Stimulated activated CD4-positive, alpha-beta T cell treated with anti-CD3 and anti-CD28 coated beads, Interleukin-15, amount 100 ng/mL, for 1 hour (primary cell): Measurements from ENCODE around the gene MBP.

ENCODE experiments used
- DNase-seq, 2 donors: peaks; one replicate each; pipeline ENCODE4 v3.0.0-alpha.2; 2020; ENCODE audit warnings: low read depth in 1 of 2, low spot score in 1 of 2

Gene MBP

DNA sequence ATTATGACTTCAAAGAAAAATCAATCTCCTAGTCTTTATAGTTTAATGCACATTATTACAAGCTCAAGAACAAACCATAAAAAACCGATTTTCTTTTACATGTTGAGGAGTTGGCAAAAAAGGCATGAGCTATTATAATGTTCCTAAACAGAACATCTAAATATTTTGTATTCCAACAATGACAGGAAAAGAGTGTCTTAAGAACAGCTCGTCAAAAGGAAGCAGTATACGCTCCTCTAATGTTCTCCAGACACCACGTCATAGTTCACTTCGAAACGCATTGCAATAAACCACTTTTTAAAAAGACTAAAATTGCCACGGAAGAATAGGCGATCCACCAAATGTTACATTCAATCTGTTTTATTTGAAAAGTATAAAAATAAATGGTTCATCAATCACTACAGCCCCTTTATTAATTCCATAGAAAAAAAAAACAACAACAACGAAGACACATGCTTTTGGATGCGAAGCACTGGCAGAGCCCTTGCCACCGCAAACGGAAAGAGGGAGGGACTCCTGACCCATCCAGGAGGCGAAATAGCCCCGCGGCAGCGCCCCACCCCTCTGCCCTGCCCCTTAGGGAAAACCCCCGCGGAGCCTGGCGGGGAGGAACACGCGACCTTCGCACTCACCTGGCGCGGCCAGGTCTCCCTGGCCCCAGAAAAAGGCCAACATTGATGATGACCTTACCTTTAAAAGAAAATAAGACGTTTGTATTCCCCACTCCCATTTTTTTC lies 45.8 kb downstream of the MBP start:
- no peak for DNase-seq

DNA sequence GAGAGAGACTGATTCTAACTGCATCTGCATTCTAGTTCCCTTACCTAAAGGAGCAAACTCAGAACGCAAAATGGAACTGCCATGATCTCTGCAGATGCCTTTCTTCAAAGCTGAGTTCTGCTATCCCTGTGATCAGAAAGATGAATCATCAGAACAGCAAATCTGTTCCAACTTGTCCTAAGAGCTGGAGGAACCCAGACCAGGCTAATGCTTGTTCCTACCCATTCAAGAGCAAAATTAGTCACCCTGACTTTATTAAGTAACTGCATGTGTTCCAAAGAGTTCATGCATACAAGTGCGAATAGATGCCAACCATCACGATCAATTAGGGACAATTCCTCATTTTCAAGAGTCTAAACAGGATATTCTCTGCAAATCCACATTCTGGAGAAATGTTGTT lies 46.5 kb downstream of the MBP start:
- DNase-seq: no peak

DNA sequence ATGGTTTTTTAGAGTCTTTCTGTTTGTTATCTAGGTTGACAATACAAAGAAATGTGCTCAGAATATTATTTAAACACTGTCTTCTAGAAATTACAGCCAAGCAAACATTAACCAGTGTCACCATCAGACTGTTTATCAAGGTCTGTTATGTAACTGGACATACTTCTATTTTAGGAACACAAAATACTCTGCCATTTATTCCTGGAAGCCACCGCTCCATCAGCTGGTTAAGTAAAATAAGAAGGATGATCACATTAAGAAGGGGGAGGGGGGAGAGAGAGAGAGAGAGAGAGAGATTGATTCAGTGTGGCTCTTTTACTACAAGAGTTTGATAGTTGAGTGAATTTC lies 47.9 kb downstream of the MBP start:
- DNase-seq: no peak

DNA sequence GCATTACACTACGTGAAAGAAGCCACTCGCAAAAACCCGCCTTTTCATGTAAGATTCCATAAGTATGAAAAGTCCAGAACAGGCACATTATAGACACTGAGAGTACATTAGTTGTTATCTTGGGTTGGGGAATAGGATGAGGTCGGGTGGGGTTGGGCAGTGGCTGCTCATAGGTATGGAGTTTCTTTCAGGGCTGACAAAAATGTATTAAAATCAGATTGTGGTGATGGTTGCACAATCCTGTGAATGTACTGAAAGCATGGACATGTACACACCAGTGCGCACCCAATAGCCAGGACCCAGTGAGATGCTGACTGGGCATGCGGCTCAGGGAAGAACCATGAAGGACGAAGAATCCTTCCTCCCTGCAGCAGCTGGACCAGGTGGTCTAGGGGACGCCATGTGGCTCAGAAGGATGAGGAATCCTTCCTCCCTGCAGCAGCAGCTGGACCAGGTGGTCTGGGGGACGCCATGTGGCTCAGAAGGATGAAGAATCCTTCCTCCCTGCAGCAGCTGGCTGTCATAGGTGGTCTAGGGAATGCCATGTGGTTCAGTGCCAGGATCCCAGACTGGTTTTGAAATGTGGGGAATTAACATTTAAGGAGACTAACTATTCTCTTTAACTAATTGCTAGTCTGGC lies 50.1 kb downstream of the MBP start:
- DNase-seq: no peak

DNA sequence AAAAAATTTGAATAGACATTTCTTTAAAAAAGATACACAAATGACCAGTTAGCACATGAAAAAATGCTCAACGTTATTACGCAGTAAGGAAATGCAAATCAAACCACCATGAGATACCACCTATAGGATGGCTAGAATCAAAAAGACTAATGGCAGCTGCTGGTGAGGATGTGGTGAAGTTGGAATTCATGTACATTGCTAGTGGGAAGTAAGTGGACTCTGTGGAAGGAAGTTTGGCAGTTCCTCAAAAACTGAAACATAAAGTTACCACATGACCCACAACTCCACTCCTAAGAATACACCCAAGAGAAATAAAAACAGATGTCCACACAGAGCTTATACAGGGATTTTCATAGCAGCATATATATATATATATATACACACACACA lies 51.2 kb downstream of the MBP start:
- DNase-seq: no peak

DNA sequence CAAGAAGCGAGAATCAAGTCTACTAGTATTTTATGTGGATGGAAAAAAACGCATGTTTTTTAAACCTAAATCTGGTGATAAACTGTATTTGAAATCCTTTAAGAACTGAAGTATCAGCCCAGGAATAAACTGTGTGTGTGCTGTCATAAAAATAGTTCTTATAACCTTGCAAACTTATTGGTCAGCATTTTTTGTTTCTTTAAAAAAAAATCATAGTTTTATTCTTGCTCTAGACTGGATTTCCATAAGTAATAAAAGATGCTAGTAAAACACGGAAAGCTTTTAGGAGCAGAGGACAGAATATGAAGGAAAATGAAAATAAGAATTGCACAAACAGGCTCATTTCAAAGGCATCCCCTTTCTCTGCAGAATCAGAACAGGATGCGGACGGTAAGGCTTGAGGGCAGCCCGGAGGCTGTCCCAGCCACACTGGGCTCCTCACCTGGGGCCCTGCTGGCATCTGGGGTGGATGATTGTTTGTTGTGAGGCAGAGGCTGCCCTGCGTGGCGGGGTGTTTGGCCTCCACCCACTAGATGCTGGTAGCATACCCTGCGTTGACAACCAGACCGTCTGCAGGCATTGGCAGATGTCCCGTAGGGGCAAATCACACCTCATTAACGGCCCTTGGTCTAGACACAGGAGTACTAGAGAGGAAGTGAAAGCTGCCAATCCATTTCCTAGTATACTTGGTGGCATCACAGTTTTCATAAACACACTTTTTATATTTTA lies 52.5 kb downstream of the MBP start:
- DNase-seq: no peak

DNA sequence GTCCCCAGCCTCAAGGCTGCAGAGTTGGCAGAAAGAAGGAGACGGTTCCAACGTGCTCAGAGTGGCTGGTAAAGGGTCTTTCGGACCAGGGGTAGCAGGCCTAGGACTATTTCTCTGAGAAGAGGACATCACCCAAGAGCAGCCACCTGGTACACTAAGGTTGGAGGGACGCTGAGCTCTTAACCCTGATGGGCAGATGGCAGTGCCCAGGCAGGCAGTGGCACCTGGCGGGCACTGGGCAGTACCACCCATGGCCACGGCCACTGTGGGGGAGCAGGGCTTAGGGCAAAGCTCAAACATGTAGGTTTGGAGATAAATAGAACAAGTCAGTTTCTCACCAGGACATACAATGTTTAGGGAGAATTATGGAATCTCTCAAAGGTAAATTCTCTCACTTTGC lies 53.5 kb downstream of the MBP start:
- no peak for DNase-seq

DNA sequence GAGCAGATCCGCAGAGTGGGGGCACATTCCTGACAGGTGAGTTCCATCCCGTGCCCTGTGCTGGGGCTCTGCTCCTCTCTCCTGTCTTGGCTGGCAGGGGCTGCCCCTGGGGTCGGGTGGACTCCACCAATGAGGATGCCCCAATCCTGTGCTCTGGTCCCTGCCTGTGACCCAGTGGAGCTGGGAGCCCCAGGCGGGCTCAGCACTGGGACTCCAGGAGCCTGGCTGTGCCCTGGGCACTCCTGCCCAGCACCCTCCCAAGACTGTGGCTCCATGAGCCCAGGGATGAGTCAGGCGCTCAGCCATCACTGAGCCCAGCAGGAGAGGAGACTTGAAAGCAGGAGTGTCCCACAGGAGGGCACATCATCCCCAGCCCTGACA lies 53.9 kb downstream of the MBP start:
- DNase-seq: no peak

DNA sequence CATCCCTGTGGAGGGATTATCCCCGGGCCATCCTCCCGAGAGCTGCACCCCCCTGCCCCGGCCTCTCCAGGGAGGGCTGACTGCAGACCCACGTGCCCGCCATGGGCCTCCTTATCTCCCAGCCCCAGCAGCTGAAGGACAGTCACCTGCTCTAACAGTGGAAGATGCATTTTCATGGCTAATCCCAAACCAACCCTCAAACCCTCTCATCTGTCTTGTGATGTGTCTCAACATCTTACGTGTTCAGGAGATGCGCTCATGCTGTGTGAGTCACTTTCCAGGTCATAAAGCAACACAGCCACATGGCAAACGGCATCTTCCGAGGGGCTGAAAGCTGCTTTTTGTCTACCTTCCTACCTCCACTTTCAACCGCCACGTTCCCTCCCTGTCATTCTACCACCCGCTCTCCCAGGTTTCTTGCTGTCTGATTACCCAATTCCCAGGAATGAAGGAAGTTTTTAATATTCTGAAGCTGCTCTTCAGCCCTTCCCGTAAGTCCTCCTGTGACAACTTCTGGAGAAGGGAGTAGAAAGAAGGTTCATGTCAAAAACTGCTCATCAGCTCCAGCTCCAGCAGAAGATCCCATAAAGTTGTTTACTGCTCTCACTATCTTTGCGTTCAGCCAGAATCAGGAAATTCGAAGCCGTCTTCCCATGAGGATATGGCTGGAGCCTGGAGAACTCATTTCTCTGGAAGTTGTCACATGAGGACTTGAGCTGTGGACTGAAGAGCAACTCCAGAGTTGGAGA lies 54.5 kb downstream of the MBP start:
- DNase-seq: no peak

DNA sequence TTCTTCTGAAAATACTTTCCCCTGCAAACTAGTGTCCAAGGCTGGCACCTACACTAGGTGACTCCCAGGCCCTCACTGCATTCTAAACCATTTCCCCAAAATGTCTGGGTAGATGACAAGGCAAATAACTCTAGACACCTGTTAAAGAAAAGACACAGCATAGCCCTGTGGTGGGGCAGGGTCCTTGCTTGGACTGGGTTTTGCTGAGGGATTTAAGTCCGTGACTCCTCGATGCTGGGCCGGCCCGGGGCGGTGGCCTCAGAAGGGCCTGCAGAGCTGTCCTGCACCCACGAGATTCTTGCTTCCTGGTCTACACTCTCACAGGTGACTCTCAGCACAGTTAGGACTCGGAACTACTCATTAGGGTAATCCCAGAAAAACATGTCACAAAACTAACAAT lies 55.2 kb downstream of the MBP start:
- DNase-seq: no peak

DNA sequence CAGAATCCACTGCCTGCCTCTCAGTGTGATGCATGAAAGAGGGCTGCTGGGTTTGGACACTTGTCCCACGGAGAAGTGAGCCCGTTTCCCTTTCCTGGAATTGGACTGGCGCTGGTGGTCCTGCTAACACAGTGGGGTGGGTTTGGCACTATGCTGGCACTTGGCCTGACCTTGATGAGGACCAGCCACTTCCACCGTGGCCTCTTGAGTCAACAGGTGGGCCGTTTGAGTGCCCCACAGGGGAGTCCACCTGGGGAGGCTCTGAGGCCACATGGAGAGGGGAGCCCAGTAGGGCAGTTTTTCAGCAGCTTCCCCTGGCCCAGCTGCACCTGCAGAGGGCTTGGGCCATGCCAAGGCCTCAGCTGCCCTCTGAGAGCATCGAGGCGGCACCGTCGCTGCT lies 56.5 kb downstream of the MBP start:
- DNase-seq: no peak

DNA sequence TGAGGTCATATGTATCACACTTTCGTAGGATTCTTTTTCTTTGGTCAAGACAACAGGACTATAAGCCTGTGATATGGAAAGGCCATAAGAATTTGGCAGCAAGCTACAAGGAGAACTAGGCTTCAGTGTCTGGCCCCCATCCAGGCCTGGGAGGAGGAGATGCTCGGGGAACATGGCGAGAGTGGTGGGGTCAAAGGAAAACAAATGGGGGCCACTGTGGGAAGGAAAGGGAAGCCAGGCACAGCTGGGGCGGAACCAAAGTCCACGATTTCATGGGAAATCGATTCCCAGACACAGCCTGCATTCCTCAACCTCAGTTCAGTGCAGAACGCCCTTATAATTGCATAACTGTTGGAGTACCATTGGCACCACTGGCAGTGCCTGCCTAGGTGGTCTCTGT lies 58.2 kb downstream of the MBP start:
- no peak for DNase-seq

DNA sequence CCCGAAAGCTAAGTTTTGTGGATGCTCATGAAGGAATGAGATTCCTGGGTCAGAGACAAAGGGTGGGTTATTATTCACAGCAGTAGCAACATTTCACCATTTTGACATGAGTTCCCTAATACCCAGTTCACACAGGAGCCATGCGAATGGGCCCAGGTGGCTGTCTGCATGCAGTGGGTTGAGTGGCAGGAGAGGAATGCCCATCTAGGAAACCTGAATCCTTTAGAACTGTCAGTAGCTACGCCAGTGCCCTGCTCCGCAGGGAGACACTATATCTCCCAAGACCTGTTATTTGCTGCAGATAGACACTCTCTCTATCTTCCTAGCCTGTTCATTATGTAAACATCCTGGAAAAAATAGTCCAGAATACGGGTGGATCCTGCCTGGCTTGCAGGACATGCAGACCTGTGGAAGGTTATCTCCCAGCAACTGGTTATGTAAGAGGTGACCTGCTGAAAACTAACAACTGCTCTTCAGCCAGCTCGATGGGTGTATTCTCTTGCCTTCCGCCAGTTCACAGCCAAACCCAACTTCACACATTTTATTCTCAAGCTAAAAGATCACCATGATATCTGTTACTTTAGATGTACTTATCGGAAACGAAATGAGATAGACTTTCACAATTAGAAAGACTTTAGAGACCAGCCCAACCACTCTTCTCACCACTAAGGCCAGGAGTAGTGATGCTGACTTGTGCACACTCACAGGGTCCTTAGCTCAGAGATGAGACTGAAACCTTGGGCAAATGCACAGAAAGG lies 59.1 kb downstream of the MBP start:
- DNase-seq: no peak

DNA sequence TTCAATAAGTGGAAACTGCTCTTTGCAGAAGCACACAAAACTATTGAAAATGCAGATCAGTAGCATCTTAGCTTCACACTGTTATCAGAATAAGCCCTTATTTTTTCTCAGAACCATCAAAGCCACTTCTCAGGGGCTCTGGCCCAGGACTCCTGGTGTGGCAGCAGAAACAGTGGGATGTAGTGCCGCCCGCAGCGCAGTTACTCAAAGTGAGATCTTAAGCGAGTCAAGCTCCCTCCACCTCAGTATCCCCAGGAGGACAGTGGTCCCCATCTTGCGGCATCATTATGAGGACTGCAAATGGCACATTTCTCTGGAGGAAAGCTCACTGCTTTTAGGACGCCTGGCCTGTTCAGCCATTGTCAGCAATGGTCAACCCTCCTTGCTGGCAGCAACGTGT lies 60.0 kb downstream of the MBP start:
- no peak for DNase-seq

DNA sequence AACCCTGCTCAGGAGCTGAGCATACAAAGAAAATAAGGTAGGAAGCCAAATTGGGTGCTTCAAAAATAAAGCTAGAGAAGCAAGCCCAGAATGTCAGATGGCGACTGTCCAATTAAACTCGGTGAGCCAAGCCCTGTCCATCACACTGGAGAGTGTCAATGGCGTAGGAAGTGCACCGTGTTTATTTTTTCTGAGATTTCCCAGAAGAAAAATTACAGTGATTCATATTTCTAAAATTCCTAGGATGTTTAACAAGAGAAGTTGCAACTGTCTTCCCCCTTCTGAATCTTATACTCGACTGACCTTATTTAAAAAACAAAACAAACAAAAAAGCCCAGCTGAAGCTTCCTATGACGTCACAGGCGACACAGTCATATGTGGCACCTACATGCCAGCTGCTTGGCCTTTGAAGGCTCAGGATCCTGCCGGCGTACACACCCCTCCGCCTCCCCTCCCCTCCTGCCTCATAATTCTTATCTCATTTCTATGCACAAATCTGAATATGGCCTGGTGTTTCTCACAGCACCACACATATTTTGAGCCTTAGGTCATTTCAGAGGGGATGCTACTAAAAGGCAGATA lies 60.8 kb downstream of the MBP start:
- DNase-seq: no peak

DNA sequence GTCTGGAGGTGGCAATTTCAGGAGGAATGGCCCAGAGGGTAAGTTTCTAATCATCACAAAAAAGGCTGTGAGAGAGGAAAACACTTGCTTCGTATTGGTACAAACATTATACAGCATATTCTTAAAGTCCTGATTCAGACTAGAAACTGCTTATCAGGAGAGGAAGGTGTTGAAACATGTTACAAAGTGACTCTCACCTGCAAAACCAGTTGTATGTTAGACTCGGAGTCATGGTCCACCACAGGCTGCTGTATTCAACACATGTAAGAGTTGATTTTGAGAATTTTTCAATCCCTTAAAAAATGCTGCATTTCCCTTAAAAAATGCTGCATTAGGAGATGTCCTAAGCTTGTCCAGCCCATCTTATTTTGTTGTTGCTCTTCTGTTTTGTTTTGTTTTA lies 61.5 kb downstream of the MBP start:
- DNase-seq: no peak

DNA sequence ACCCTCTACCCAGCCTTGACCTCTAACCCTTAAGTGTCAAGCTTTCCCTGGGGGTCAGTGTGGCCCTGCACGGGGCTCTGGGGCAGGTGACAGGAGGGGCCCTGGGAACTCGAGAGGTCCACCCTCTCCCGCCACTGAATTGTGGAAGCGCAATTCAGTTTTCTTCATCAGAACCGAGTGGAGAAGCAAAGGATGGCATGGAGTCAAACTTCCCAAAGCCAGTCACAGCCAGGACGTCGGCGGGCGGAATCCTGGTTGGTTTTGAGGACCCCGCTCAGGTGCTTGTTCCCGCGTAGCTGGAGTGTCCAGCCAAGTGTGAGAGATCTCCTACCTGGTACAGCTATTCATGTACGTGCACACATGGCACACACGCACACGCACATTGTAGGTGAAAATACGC lies 62.0 kb downstream of the MBP start:
- DNase-seq: no peak

DNA sequence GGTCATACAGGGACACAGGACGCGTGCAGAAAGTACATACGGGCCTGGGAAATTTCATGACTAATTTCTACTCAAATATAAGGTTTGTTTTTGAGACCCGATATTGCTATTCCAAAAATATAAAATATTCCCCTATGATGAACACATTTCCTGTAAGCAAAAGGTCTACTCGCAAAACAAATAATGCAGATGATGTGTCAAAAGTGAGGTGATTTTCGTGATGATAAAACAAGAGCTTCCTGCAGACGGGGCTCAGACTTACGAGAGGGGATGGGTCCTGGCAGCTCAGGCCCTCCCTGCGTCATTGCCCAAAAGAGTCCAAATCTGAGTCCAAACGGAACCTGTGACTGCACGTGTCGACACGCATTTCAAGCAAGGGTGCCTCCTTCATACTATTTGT lies 62.7 kb downstream of the MBP start:
- no peak for DNase-seq

DNA sequence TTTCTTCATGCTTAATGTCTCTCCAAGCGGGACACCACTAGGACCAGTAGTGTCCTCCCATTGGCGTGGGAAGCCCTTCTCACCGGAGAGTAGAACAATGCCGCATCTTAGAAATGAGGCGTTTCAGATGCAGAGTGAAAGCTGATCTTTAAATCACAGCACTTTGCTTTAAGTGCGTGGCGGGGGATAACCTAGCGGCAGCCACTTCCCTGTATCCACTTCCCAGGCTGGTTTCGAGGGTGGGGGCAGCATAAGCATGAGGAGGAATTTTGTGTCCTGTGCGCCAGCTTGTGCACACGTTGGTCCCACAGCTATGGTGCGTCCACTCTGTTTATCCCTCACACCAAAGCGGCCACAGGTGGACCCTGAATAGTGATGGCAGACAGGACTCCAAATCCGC lies 63.1 kb downstream of the MBP start:
- DNase-seq: no peak

DNA sequence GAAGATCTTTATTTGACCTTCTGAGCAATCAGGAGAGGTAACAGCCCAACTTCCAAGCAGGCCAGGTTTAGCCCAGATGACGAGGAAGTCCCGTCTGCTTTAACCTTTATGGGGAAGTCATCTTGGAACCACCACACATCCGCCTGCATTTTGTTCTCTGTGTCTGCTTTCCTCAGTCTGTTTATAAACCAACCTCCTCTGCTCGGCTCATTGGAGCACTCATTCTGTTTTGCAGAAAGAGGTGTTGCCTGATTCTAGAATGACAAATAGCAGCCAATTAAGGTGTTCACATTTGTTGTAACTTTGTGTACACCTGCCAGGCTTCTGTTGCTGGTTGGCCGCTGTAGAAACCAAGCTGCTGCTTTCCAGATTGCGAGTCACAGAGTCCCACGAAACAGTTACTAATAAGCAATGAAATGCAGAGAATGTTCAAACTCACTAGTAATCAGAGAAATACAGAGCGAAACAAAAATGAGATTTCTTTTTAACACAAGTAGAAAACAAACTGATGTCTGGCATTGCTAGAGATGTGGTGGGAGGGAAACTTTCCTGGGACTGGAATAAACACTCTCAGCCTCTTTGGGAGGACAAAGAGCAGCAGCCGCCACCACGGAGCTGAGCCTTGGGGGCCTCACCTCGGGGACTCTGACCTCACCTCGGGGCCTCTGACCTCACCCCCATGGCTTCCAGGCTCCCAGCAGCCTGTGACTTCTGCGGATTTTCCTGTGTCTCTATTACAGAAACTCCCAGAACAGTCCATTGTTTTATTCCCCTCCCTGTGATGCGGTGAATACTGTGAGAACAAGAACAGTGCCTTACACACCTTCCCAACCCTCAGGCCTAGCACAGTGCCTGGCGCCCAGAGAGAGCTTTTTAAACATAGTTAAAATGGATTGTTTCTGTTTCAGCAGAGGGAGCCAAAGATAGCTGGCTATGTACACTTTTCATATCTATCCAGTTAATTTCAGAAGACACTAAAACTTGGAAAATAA lies 64.0 kb downstream of the MBP start:
- DNase-seq: no peak
